ENCODE data around the gene DYNLT2B.

The DYNLT2B gene

GRCh38 chr3:196336319-196337145 is 18.5 kb upstream of the DYNLT2B start:
- no peak overlapping the region for H3K4me3 ChIP-seq
- no peak for DNase-seq (ENCODE audit: low read depth, low spot score)
- H3K9me3 ChIP-seq (ENCODE audit: low read depth, low read length), result no peaks in the 10 kb centered on the region
- H3K9ac ChIP-seq (ENCODE audit: insufficient read length), result no peak overlapping the region
- no peaks in the 10 kb centered on the region for H3K36me3 ChIP-seq (ENCODE audit: insufficient read depth, low read length)
- no peak overlapping the region for H3K27ac ChIP-seq
- no peak for TF ChIP-seq POLR2AphosphoS5 (IDR thresholded peaks at IDR 0.05; ENCODE audit: borderline replicate concordance, low read depth, low read length)
- TF ChIP-seq FOXP2 (optimal IDR thresholded peaks at IDR 0.05; ENCODE audit: control extremely low read depth, extremely low read length, insufficient read depth), result no peak

GRCh38 chr3:196335503-196335948 is 17.5 kb upstream of the DYNLT2B start:
- no peak for DNase-seq (ENCODE audit: low read depth, low spot score)
- Histone ChIP-seq H3K27ac (no peak overlapping the region), H3K9ac (ENCODE audit: insufficient read length) (no peak overlapping the region), H3K36me3 (ENCODE audit: insufficient read depth, low read length) (no peaks in the 10 kb centered on the region), H3K9me3 (ENCODE audit: low read depth, low read length) (no peaks in the 10 kb centered on the region), H3K4me3 (no peak overlapping the region)
- TF ChIP-seq EZH2 (IDR thresholded peaks at IDR 0.05) (no peak), POLR2AphosphoS5 (IDR thresholded peaks at IDR 0.05; ENCODE audit: borderline replicate concordance, low read depth, low read length) (no peak), FOXP2 (optimal IDR thresholded peaks at IDR 0.05; ENCODE audit: control extremely low read depth, extremely low read length, insufficient read depth) (no peak)

- Histone ChIP-seq H3K36me3 (ENCODE audit: insufficient read depth, low read length) (no peaks in the 10 kb centered on the region), H3K4me3 (no peak overlapping the region), H3K9ac (ENCODE audit: insufficient read length) (no peak overlapping the region), H3K9me3 (ENCODE audit: low read depth, low read length) (no peaks in the 10 kb centered on the region), H3K27ac (no peak overlapping the region)
- TF ChIP-seq POLR2AphosphoS5 (IDR thresholded peaks at IDR 0.05; ENCODE audit: borderline replicate concordance, low read depth, low read length) (no peak), FOXP2 (optimal IDR thresholded peaks at IDR 0.05; ENCODE audit: control extremely low read depth, extremely low read length, insufficient read depth) (no peak), EZH2 (IDR thresholded peaks at IDR 0.05) (no peak)
- no peak for DNase-seq (ENCODE audit: low read depth, low spot score)
These were observed 16.9 kb upstream of the DYNLT2B start for GRCh38 chr3:196334982-196335381.

- no peak for DNase-seq (ENCODE audit: low read depth, low spot score)
- no peaks in the 10 kb centered on the region for H3K9me3 ChIP-seq (ENCODE audit: low read depth, low read length)
- H3K9ac ChIP-seq (ENCODE audit: insufficient read length), result no peak overlapping the region
- H3K4me3 ChIP-seq, result no peak overlapping the region
- H3K36me3 ChIP-seq (ENCODE audit: insufficient read depth, low read length), result no peaks in the 10 kb centered on the region
- no peak overlapping the region for H3K27ac ChIP-seq
- TF ChIP-seq POLR2AphosphoS5 (IDR thresholded peaks at IDR 0.05; ENCODE audit: borderline replicate concordance, low read depth, low read length) (no peak), FOXP2 (optimal IDR thresholded peaks at IDR 0.05; ENCODE audit: control extremely low read depth, extremely low read length, insufficient read depth) (no peak), EZH2 (IDR thresholded peaks at IDR 0.05) (no peak)
These were observed 14.1 kb upstream of the DYNLT2B start for GRCh38 chr3:196332168-196332567.

GRCh38 chr3:196327405-196327804 is 9.4 kb upstream of the DYNLT2B start:
- Histone ChIP-seq H3K9me3 (ENCODE audit: low read depth, low read length) (no peaks in the 10 kb centered on the region), H3K4me3 (no peak overlapping the region), H3K27ac (no peak overlapping the region), H3K36me3 (ENCODE audit: insufficient read depth, low read length) (no peaks in the 10 kb centered on the region), H3K9ac (ENCODE audit: insufficient read length) (no peak overlapping the region)
- no peak for TF ChIP-seq EZH2 (IDR thresholded peaks at IDR 0.05)
- no peak for TF ChIP-seq FOXP2 (optimal IDR thresholded peaks at IDR 0.05; ENCODE audit: control extremely low read depth, extremely low read length, insufficient read depth)
- no peak for TF ChIP-seq POLR2AphosphoS5 (IDR thresholded peaks at IDR 0.05; ENCODE audit: borderline replicate concordance, low read depth, low read length)
- no peak for DNase-seq (ENCODE audit: low read depth, low spot score)

- no peak for DNase-seq (ENCODE audit: low read depth, low spot score)
- Histone ChIP-seq H3K36me3 (ENCODE audit: insufficient read depth, low read length) (no peaks in the 10 kb centered on the region), H3K27ac (no peak overlapping the region), H3K9me3 (ENCODE audit: low read depth, low read length) (no peaks in the 10 kb centered on the region), H3K9ac (ENCODE audit: insufficient read length) (no peak overlapping the region), H3K4me3 (no peak overlapping the region)
- TF ChIP-seq FOXP2 (optimal IDR thresholded peaks at IDR 0.05; ENCODE audit: control extremely low read depth, extremely low read length, insufficient read depth), result no peak
- no peak for TF ChIP-seq POLR2AphosphoS5 (IDR thresholded peaks at IDR 0.05; ENCODE audit: borderline replicate concordance, low read depth, low read length)
- no peak for TF ChIP-seq EZH2 (IDR thresholded peaks at IDR 0.05)
These were observed 8.9 kb upstream of the DYNLT2B start for GRCh38 chr3:196326936-196327335.

GRCh38 chr3:196323691-196324090 is 5.7 kb upstream of the DYNLT2B start:
- DNase-seq (ENCODE audit: low read depth, low spot score), result no peak
- H3K27ac ChIP-seq, result no peak overlapping the region
- H3K36me3 ChIP-seq (ENCODE audit: insufficient read depth, low read length), result no peaks in the 10 kb centered on the region
- no peak for TF ChIP-seq EZH2 (IDR thresholded peaks at IDR 0.05)
- TF ChIP-seq POLR2AphosphoS5 (IDR thresholded peaks at IDR 0.05; ENCODE audit: borderline replicate concordance, low read depth, low read length), result no peak
- TF ChIP-seq FOXP2 (optimal IDR thresholded peaks at IDR 0.05; ENCODE audit: control extremely low read depth, extremely low read length, insufficient read depth), result no peak
- H3K9ac ChIP-seq (ENCODE audit: insufficient read length), result no peak overlapping the region
- no peaks in the 10 kb centered on the region for H3K9me3 ChIP-seq (ENCODE audit: low read depth, low read length)
- H3K4me3 ChIP-seq, result no peak overlapping the region

- Histone ChIP-seq H3K27ac (no peak overlapping the region), H3K4me3 (no peak overlapping the region), H3K9ac (ENCODE audit: insufficient read length) (no peak overlapping the region), H3K9me3 (ENCODE audit: low read depth, low read length) (no peaks in the 10 kb centered on the region), H3K36me3 (ENCODE audit: insufficient read depth, low read length) (no peaks in the 10 kb centered on the region)
- DNase-seq (ENCODE audit: low read depth, low spot score), result no peak
- TF ChIP-seq POLR2AphosphoS5 (IDR thresholded peaks at IDR 0.05; ENCODE audit: borderline replicate concordance, low read depth, low read length) (no peak), FOXP2 (optimal IDR thresholded peaks at IDR 0.05; ENCODE audit: control extremely low read depth, extremely low read length, insufficient read depth) (no peak), EZH2 (IDR thresholded peaks at IDR 0.05) (no peak)
These were observed 5.0 kb upstream of the DYNLT2B start for GRCh38 chr3:196323016-196323415.

Data from SK-N-MC (cell line).